H9 (cell line): ENCODE measurements around the gene MARK2. TPM values are rescaled to one million over a fixed set of nuclear protein-coding genes. Genes with fewer than 3 reads are reported as not detected.

Experiments used
- DNase-seq: peaks from one replicate; pipeline ENCODE4 v3.0.0-alpha.2; 2017
- H2AFZ ChIP-seq: one replicate; pipeline ENCODE4 v1.6.1; 2013; ENCODE audit warnings: mild to moderate bottlenecking, low read length, control low read depth, moderate library complexity
- H2AK5ac ChIP-seq: 2 replicates; pipeline ENCODE4 v1.6.1; 2013; ENCODE audit warnings: low read length, control low read depth, mixed read lengths; ENCODE audit not compliant: insufficient read length
- H2BK120ac ChIP-seq: one replicate; pipeline ENCODE4 v1.6.1; 2013; ENCODE audit warnings: low read depth, mild to moderate bottlenecking, low read length, control low read depth, inconsistent platforms; ENCODE audit not compliant: poor library complexity, severe bottlenecking
- H2BK12ac ChIP-seq: 2 replicates; pipeline ENCODE4 v1.6.1; 2013; ENCODE audit warnings: low read length, control low read depth, mixed read lengths, low read depth; ENCODE audit not compliant: insufficient read length
- H2BK15ac ChIP-seq: 2 replicates; pipeline ENCODE4 v1.6.1; 2013; ENCODE audit warnings: low read depth, low read length, control low read depth
- H2BK20ac ChIP-seq: one replicate; pipeline ENCODE4 v1.6.1; 2013; ENCODE audit warnings: low read depth, mild to moderate bottlenecking, low read length, control low read depth, inconsistent platforms; ENCODE audit not compliant: poor library complexity, severe bottlenecking
- H2BK5ac ChIP-seq: 2 replicates; pipeline ENCODE4 v1.6.1; 2013; ENCODE audit warnings: low read length, control low read depth, mixed read lengths; ENCODE audit not compliant: insufficient read length
- H3K14ac ChIP-seq: 2 replicates; pipeline ENCODE4 v1.6.1; 2013; ENCODE audit warnings: low read length, control low read depth; ENCODE audit not compliant: insufficient read depth
- H3K18ac ChIP-seq: 2 replicates; pipeline ENCODE4 v1.6.1; 2013; ENCODE audit warnings: low read depth, mild to moderate bottlenecking, mixed read lengths, low read length, control low read depth; ENCODE audit not compliant: insufficient read length
- H3K23ac ChIP-seq: 2 replicates; pipeline ENCODE4 v1.6.1; 2013; ENCODE audit warnings: low read length, control low read depth, mixed read lengths, low read depth; ENCODE audit not compliant: insufficient read length
- H3K23me2 ChIP-seq: 2 replicates; pipeline ENCODE4 v1.6.1; 2013; ENCODE audit warnings: low read depth, mild to moderate bottlenecking, mixed read lengths, low read length, control low read depth; ENCODE audit not compliant: insufficient read length, poor library complexity, severe bottlenecking
- H3K27ac ChIP-seq: 2 replicates; pipeline ENCODE4 v1.5.1; 2013; ENCODE audit warnings: low read length, control low read depth, mixed read lengths, low read depth; ENCODE audit not compliant: insufficient read length
- H3K27me3 ChIP-seq: 2 replicates; pipeline ENCODE4 v1.6.1; 2013; ENCODE audit warnings: low read length, control low read depth, inconsistent platforms; ENCODE audit not compliant: insufficient read depth
- H3K4ac ChIP-seq: 2 replicates; pipeline ENCODE4 v1.6.1; 2013; ENCODE audit warnings: low read depth, mild to moderate bottlenecking, control low read depth, inconsistent platforms, low read length, moderate library complexity
- H3K4me1 ChIP-seq: 2 replicates; pipeline ENCODE4 v1.6.1; 2013; ENCODE audit warnings: low read length, control low read depth, inconsistent platforms; ENCODE audit not compliant: insufficient read depth
- H3K4me2 ChIP-seq: 2 replicates; pipeline ENCODE4 v1.6.1; 2013; ENCODE audit warnings: low read length, control low read depth, mixed read lengths; ENCODE audit not compliant: insufficient read length, insufficient read depth
- H3K56ac ChIP-seq: 2 replicates; pipeline ENCODE4 v1.6.1; 2013; ENCODE audit warnings: low read depth, mild to moderate bottlenecking, mixed read lengths, low read length, control low read depth; ENCODE audit not compliant: insufficient read length
- H3K79me1 ChIP-seq: 2 replicates; pipeline ENCODE4 v1.6.1; 2013; ENCODE audit warnings: low read depth, mild to moderate bottlenecking, moderate library complexity, low read length, control low read depth, inconsistent platforms; ENCODE audit not compliant: insufficient read depth, poor library complexity, severe bottlenecking
- H3K79me2 ChIP-seq: 2 replicates; pipeline ENCODE4 v1.6.1; 2013; ENCODE audit warnings: low read length, control low read depth, inconsistent platforms; ENCODE audit not compliant: insufficient read depth
- H3K9ac ChIP-seq: 2 replicates; pipeline ENCODE4 v1.6.1; 2013; ENCODE audit warnings: low read length, control low read depth, mixed read lengths; ENCODE audit not compliant: insufficient read length; ENCODE audit errors: extremely low read depth
- H3K9me3 ChIP-seq: one replicate; pipeline ENCODE4 v1.6.1; 2013; ENCODE audit warnings: low read depth, low read length, inconsistent platforms; ENCODE audit not compliant: control insufficient read depth
- H3T11ph ChIP-seq: one replicate; pipeline ENCODE4 v1.6.1; 2013; ENCODE audit warnings: mild to moderate bottlenecking, low read length, control low read depth, inconsistent platforms
- H4K20me1 ChIP-seq: one replicate; pipeline ENCODE4 v1.6.1; 2013; ENCODE audit not compliant: control insufficient read depth, insufficient read length, insufficient read depth
- H4K5ac ChIP-seq: 2 replicates; pipeline ENCODE4 v1.6.1; 2013; ENCODE audit warnings: low read depth, mild to moderate bottlenecking, mixed read lengths, low read length, control low read depth; ENCODE audit not compliant: insufficient read length
- H4K8ac ChIP-seq: replicated peaks from 2 replicates; pipeline ENCODE4 v1.6.1; 2013; ENCODE audit warnings: low read length, control low read depth, mixed read lengths, low read depth; ENCODE audit not compliant: insufficient read length
- H4K91ac ChIP-seq: 2 replicates; pipeline ENCODE4 v1.6.1; 2013; ENCODE audit warnings: low read depth, mild to moderate bottlenecking, moderate library complexity, mixed read lengths, low read length, control low read depth; ENCODE audit not compliant: insufficient read length
- H3K27ac Mint-ChIP-seq, 3 experiments: 2 replicates in 2 of 3; 3 replicates in 1 of 3; pipeline ENCODE4 v1.8.0; 2020 to 2021; ENCODE audit warnings: mixed read lengths in 3 of 3, mild to moderate bottlenecking in 1 of 3, moderate library complexity in 1 of 3
- H3K27me3 Mint-ChIP-seq: 2 replicates; pipeline ENCODE4 v1.8.0; 2021; ENCODE audit warnings: low read depth, mild to moderate bottlenecking, moderate library complexity, mixed read lengths
- H3K36me3 Mint-ChIP-seq, 3 experiments: 2 replicates in 2 of 3; 3 replicates in 1 of 3; pipeline ENCODE4 v1.8.0; 2020 to 2021; ENCODE audit warnings: low read depth in 3 of 3, mixed read lengths in 3 of 3; ENCODE audit not compliant: insufficient read depth in 1 of 3
- H3K4me1 Mint-ChIP-seq, 2 experiments: 2 replicates each; pipeline ENCODE4 v1.8.0; 2020; ENCODE audit warnings: mixed read lengths in 2 of 2
- H3K4me3 Mint-ChIP-seq, 2 experiments: 2 replicates in 1 of 2; 3 replicates in 1 of 2; pipeline ENCODE4 v1.8.0; 2020 to 2021; ENCODE audit warnings: mild to moderate bottlenecking in 2 of 2, mixed read lengths in 2 of 2, moderate library complexity in 1 of 2
- H3K9me3 Mint-ChIP-seq, 2 experiments: 2 replicates in 1 of 2; 3 replicates in 1 of 2; pipeline ENCODE4 v1.8.0; 2020; ENCODE audit warnings: mild to moderate bottlenecking in 2 of 2, mixed read lengths in 2 of 2, moderate library complexity in 1 of 2
- WGBS: extraction: QIAGEN DNeasy Blood & Tissue Kit; methylation state at CpG from one replicate; pipeline ENCODE4 v1.1.7; 2013; ENCODE audit warnings: missing lambda C conversion rate, low lambda C conversion rate, mixed read lengths; ENCODE audit not compliant: insufficient read length; ENCODE audit errors: extremely low coverage; 5-methylcytosine and 5-hydroxymethylcytosine counted together
- total RNA-seq: library from RNA; stranded (reverse); gene quantifications from 2 replicates; pipeline ENCODE4 v1.2.1, GENCODE V29; 2021
- TF ChIP-seq, protein P1 (sequence below): fragments of 200-600 bp; sonication (generic); conservative IDR thresholded peaks from 3 replicates; pipeline ENCODE4 v1.8.0; 2021; ENCODE audit warnings: antibody characterized with exemption, mild to moderate bottlenecking

MARK2 gene
- total RNA-seq, 1 experiment from 2014 or later = 45.7 TPM

DNA sequence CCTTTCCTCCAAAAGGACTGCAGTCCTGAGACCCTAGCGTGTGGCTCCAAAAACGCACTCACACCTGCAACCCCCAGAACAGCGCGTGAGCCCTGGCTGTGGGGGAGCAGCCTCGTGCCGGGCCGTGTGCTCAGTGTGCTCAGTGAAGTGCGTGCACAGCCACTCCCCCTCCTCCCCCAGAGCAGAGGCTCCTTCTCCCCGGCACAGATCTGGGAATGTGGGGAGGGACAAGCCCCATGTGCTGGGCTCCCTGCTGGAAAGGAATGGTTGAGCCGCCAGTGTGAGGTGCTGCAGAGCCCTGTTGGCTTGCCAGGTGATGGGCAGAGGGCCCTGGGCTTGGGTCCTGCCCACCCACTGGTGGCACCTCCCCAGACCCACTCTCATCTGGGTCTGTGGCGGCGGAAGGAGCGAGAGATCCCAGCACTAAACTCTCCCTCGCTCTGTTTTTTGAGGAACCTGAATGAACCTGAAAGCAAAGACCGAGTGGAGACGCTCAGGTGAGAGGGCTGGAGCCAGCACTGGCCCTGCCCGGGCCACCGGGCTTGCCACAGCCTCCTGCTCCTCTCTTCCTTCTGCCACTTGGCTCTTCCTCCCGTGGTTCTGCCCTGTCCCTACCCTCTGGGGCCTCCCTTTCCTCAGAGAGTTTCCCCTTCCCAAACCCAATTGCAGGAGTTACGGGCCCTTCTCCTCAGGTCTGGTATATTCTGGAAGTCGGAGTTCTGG lies 69.1 kb downstream of the MARK2 start:
- Histone ChIP-seq H4K91ac (no peak overlapping the region), H2BK5ac (no peak overlapping the region), H3K27me3 (no peaks in the 10 kb centered on the region), H4K5ac (no peak overlapping the region), H3T11ph (no peak overlapping the region), H3K4me2 (no peak overlapping the region), H3K14ac (no peak overlapping the region), H2AK5ac (no peak overlapping the region), H2AFZ (no peak overlapping the region), H4K20me1 (no peaks in the 10 kb centered on the region), H3K4me1 (no peaks in the 10 kb centered on the region; the same call in 1 of the 2 replicates), H2BK12ac (no peak overlapping the region), H3K23ac (no peak overlapping the region), H3K18ac (no peak overlapping the region), H3K27ac (no peak overlapping the region), H2BK15ac (no peak overlapping the region), H3K9me3 (no peaks in the 10 kb centered on the region), H3K23me2 (no peaks in the 10 kb centered on the region), H3K56ac (no peak overlapping the region), H3K79me2 (no peaks in the 10 kb centered on the region), H2BK120ac (no peak overlapping the region), H3K79me1 (no peaks in the 10 kb centered on the region), H3K9ac (no peak overlapping the region), H3K4ac (no peak overlapping the region), H2BK20ac (no peak overlapping the region), H4K8ac (no peak overlapping the region)
- Mint-ChIP-seq H3K27me3 (no peaks in the 10 kb centered on the region; the same call in 1 of the 2 replicates), H3K36me3 (peaks cover 17 to 46% (median 44%) of the 10 kb centered on the region in 3 experiments; a peak in 6 of 7 replicates), H3K27ac (peak overlapping the region in 1 of 3 experiments; percentile 87; a peak in 2 of 7 replicates), H3K4me1 (peaks cover 33 to 72% of the 10 kb centered on the region in 2 experiments), H3K4me3 (no peak overlapping the region; a peak in 1 of 5 replicates), H3K9me3 (no peaks in the 10 kb centered on the region)
- TF ChIP-seq, protein P1, sequence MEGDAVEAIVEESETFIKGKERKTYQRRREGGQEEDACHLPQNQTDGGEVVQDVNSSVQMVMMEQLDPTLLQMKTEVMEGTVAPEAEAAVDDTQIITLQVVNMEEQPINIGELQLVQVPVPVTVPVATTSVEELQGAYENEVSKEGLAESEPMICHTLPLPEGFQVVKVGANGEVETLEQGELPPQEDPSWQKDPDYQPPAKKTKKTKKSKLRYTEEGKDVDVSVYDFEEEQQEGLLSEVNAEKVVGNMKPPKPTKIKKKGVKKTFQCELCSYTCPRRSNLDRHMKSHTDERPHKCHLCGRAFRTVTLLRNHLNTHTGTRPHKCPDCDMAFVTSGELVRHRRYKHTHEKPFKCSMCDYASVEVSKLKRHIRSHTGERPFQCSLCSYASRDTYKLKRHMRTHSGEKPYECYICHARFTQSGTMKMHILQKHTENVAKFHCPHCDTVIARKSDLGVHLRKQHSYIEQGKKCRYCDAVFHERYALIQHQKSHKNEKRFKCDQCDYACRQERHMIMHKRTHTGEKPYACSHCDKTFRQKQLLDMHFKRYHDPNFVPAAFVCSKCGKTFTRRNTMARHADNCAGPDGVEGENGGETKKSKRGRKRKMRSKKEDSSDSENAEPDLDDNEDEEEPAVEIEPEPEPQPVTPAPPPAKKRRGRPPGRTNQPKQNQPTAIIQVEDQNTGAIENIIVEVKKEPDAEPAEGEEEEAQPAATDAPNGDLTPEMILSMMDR = peak; percentile 38; the same call in 2 of the 3 replicates
- WGBS = no CpG with 5 or more reads among the region's 21 CpGs
- peak; percentile 79 for DNase-seq
